Panc1 (cell line): ENCODE data around the gene RNF212. TPM values are rescaled to one million over a fixed set of nuclear protein-coding genes. Genes with fewer than 3 reads are reported as not detected.

Source experiments
- ATAC-seq: fragments of 200-7000 bp; cut with Tn5 transposase; 2 replicates; pipeline ENCODE4 v1.9.1; 2020; ENCODE audit warnings: mild to moderate bottlenecking, moderate library complexity
- BruUV-seq: library from RNA; stranded (reverse); fragments of 400-500 nt; replicated peaks from 2 replicates; lab custom pipeline; 2021; lab: Mats Ljungman, UMichigan
- CTCF ChIA-PET: fragments of 300-600 bp; sonication (Branson Sonifier 250); formaldehyde crosslinking; loops from one replicate; lab custom pipeline; 2022; ENCODE audit warnings: antibody characterized with exemption; lab: Charles Lee
- POLR2A ChIA-PET: fragments of 300-600 bp; sonication (Branson Sonifier 250); formaldehyde crosslinking; loops from one replicate; lab custom pipeline; 2022; ENCODE audit warnings: antibody characterized with exemption; lab: Charles Lee
- DNase-seq: peaks from one replicate; pipeline ENCODE4 v3.0.0-alpha.2; 2010; ENCODE audit warnings: low read depth, low spot score
- H3K27ac ChIP-seq: 2 replicates; pipeline ENCODE4 v1.5.1; 2011; ENCODE audit warnings: mild to moderate bottlenecking, low read length, inconsistent platforms
- H3K27me3 ChIP-seq: fragments of 200-500 bp; sonication (Bioruptor generic); 2 replicates; pipeline ENCODE4 v1.6.0; 2014; ENCODE audit warnings: low read length, inconsistent platforms; ENCODE audit not compliant: control insufficient read depth, insufficient read depth
- H3K36me3 ChIP-seq: fragments of 200-500 bp; sonication (Bioruptor generic); 2 replicates; pipeline ENCODE4 v1.5.1; 2014; ENCODE audit warnings: inconsistent platforms, mild to moderate bottlenecking, low read length, moderate library complexity; ENCODE audit not compliant: control insufficient read depth, insufficient read depth
- H3K4me1 ChIP-seq: 2 replicates; pipeline ENCODE4 v1.5.1; 2011; ENCODE audit warnings: inconsistent platforms, mild to moderate bottlenecking, low read length, moderate library complexity; ENCODE audit not compliant: control insufficient read depth, insufficient read depth
- H3K4me3 ChIP-seq, 2 experiments: 2 replicates each; pipeline ENCODE4 v1.5.1; 2011 to 2012; ENCODE audit warnings: low read depth in 2 of 2, low read length in 2 of 2, mild to moderate bottlenecking in 2 of 2, inconsistent platforms in 1 of 2, moderate library complexity in 1 of 2
- H3K9me3 ChIP-seq: fragments of 200-500 bp; sonication (Bioruptor generic); 2 replicates; pipeline ENCODE4 v1.5.1; 2014; ENCODE audit warnings: low read depth, mild to moderate bottlenecking, inconsistent platforms, low read length, moderate library complexity; ENCODE audit not compliant: control insufficient read depth, insufficient read depth
- POLR2AphosphoS5 ChIP-seq: IDR thresholded peaks from 2 replicates; pipeline ENCODE4 v1.6.1; 2012; ENCODE audit warnings: mild to moderate bottlenecking, low read depth, low read length, moderate library complexity
- REST ChIP-seq, 2 experiments: IDR thresholded peaks; 2 replicates each; pipeline ENCODE4 v1.6.1; 2011 to 2012; ENCODE audit warnings: low read depth in 2 of 2, control low read depth in 1 of 2, low read length in 1 of 2, mild to moderate bottlenecking in 1 of 2, moderate library complexity in 1 of 2; ENCODE audit not compliant: insufficient read depth in 1 of 2
- SIN3A ChIP-seq: IDR thresholded peaks from 2 replicates; pipeline ENCODE4 v1.6.1; 2012; ENCODE audit warnings: low read depth, mild to moderate bottlenecking, low read length, moderate library complexity, borderline replicate concordance; ENCODE audit not compliant: insufficient read depth
- TCF7L2 ChIP-seq: IDR thresholded peaks from 2 replicates; pipeline ENCODE4 v1.6.1; 2011; ENCODE audit warnings: mild to moderate bottlenecking, low read depth, low read length, inconsistent platforms
- in situ Hi-C: cut with HindIII; loops from 2 replicates; pipeline ENCODE4 v1.10.0; 2016; ENCODE audit warnings: low sequenced_read_pairs, low pct_unique_long_range_greater_than_20kb
- intact Hi-C: fragments of 100-400 bp; cut with micrococcal nuclease; formaldehyde crosslinking; loops from one replicate; pipeline ENCODE4 v1.10.0; 2022; ENCODE audit not compliant: unreplicated experiment
- total RNA-seq: library from RNA; stranded (reverse); gene quantifications from one replicate; pipeline ENCODE4 v1.2.1, GENCODE V29; 2021; ENCODE audit not compliant: unreplicated experiment
- TF ChIP-seq, protein P1 (sequence below): fragments of 450-650 bp; IDR thresholded peaks from 2 replicates; pipeline ENCODE4 v1.5.1; 2017; ENCODE audit warnings: mild to moderate bottlenecking

Gene RNF212
- total RNA-seq, 1 experiment from 2014 or later: not detected

- intact Hi-C loops (no loop called here), in situ Hi-C loops (no loop called here)
- H3K27me3 ChIP-seq: no peaks in the 10 kb centered on the region
- peak overlapping the region; percentile 92 for H3K27ac ChIP-seq
- TF ChIP-seq TCF7L2: no peak
- DNase-seq: no peak
- no TSS peak for BruUV-seq
- no peaks in the 10 kb centered on the region for H3K36me3 ChIP-seq
- POLR2A ChIA-PET: no interaction called here
- H3K9me3 ChIP-seq: no peaks in the 10 kb centered on the region
- ATAC-seq: no peak
- peaks cover 67% of the 10 kb centered on the region for H3K4me1 ChIP-seq
- CTCF ChIA-PET: interaction anchor here (0.5 kb wide), 1 partner anchor 24 kb away, joined by 6 read pairs; no protein-coding TSS in a partner anchor
- no peak overlapping the region for H3K4me3 ChIP-seq
Measured at GRCh38 chr4:1043162-1043561, 70.2 kb downstream of the RNF212 start.

DNA sequence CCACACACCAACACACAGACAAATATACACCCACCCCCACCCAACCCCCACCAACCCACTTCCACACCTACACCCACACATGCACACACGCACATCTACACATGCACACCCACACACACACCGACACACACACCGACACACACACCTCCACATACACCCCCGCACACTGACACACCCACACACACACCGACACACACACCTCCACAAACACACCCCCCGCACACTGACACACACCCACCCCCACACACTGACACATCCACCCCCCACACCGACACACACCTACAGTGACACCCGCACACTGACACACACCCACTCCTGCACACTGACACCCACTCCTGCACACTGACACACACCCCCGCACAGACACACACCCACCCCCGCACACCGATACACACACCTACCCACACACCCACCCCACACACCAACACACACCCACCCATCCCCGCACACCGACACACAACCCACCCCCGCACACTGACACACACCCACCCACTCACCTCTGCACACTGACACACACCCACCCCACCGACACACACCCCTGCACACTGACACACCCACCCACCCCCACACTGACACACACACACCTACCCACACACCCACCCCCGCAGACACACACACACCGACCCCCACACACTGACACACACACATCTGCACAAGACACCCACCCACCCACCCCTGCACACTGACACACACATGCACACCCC lies 70.9 kb downstream of the RNF212 start:
- Histone ChIP-seq H3K27ac (peak overlapping the region; percentile 70; the same call in 1 of the 2 replicates), H3K36me3 (no peaks in the 10 kb centered on the region), H3K4me1 (peaks cover 68% of the 10 kb centered on the region), H3K27me3 (no peaks in the 10 kb centered on the region), H3K4me3 (no peak overlapping the region), H3K9me3 (no peaks in the 10 kb centered on the region)
- ChIA-PET CTCF (no interaction called here), POLR2A (no interaction called here)
- no peak for TF ChIP-seq POLR2AphosphoS5
- TF ChIP-seq TCF7L2: no peak
- no TSS peak for BruUV-seq
- in situ Hi-C loops (no loop called here), intact Hi-C loops (no loop called here)
- ATAC-seq: no peak
- no peak for DNase-seq

GRCh38 chr4:1041936-1042330 lies 71.4 kb downstream of the RNF212 start:
- H3K9me3 ChIP-seq: no peaks in the 10 kb centered on the region
- no peaks in the 10 kb centered on the region for H3K27me3 ChIP-seq
- TF ChIP-seq POLR2AphosphoS5: no peak
- TF ChIP-seq SIN3A: no peak
- no peak for TF ChIP-seq REST (IDR thresholded peaks at IDR 0.05; ENCODE audit: insufficient read depth in 1 of 2, low read depth in 2 of 2, low read length in 1 of 2)
- TF ChIP-seq, protein P1, sequence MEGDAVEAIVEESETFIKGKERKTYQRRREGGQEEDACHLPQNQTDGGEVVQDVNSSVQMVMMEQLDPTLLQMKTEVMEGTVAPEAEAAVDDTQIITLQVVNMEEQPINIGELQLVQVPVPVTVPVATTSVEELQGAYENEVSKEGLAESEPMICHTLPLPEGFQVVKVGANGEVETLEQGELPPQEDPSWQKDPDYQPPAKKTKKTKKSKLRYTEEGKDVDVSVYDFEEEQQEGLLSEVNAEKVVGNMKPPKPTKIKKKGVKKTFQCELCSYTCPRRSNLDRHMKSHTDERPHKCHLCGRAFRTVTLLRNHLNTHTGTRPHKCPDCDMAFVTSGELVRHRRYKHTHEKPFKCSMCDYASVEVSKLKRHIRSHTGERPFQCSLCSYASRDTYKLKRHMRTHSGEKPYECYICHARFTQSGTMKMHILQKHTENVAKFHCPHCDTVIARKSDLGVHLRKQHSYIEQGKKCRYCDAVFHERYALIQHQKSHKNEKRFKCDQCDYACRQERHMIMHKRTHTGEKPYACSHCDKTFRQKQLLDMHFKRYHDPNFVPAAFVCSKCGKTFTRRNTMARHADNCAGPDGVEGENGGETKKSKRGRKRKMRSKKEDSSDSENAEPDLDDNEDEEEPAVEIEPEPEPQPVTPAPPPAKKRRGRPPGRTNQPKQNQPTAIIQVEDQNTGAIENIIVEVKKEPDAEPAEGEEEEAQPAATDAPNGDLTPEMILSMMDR: no peak
- TF ChIP-seq TCF7L2: no peak
- DNase-seq: no peak
- CTCF ChIA-PET: no interaction called here
- peak overlapping the region; percentile 70; the same call in 1 of the 2 replicates for H3K27ac ChIP-seq
- intact Hi-C loops: no loop called here
- BruUV-seq: no TSS peak
- no peaks in the 10 kb centered on the region for H3K36me3 ChIP-seq
- in situ Hi-C loops: no loop called here
- no peak for ATAC-seq
- peaks cover 70% of the 10 kb centered on the region for H3K4me1 ChIP-seq
- peak overlapping the region in 1 of 2 experiments; percentile 7; a peak in 2 of 4 replicates for H3K4me3 ChIP-seq
- POLR2A ChIA-PET: interaction anchor here (0.5 kb wide), 1 partner anchor 999 kb away, joined by 3 read pairs; no protein-coding TSS in a partner anchor
